Measurements from ENCODE around the gene DMD.

Gene DMD

DNA sequence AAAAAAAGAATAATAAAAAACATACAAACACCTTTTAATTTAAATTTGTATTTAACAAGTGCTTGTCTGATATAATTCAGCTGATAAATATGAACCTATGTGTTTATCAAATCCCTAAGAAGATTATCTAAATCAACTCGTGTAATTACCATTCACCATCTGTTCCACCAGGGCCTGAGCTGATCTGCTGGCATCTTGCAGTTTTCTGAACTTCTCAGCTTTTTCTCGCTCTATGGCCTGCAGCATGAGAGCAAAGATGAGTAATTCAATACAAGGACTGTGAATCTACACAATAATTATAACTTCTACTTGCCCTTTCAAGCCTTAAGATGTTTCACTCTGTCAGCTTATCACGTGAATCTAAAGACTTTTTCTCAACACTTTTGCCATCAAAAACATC, 709.7 kb downstream of the DMD start:
- no peak for DNase-seq (ENCODE audit: low read depth, low spot score)

DNA sequence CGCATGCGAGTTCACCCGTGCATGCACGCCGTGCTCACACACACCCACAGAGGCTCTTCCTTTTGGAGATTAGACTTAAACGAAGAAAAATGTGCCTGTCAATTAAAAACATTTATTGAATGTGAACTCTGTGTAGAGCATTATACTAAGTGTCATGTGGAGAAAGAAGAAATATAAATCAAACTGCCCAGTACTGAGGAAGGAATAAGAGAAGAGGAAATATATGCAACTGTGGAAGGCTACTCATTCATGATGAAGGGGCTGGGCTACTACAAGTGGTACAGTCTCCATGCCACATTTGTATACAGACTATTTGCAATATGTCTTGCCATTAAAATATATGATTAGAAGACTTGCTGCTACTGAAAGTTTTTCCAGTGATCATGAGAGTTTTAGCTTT, 714.7 kb downstream of the DMD start:
- no peak for DNase-seq (ENCODE audit: low read depth, low spot score)

GRCh38 chrX:32495855-32496254, 715.5 kb downstream of the DMD start:
- no peak for DNase-seq (ENCODE audit: low read depth, low spot score)

DNA sequence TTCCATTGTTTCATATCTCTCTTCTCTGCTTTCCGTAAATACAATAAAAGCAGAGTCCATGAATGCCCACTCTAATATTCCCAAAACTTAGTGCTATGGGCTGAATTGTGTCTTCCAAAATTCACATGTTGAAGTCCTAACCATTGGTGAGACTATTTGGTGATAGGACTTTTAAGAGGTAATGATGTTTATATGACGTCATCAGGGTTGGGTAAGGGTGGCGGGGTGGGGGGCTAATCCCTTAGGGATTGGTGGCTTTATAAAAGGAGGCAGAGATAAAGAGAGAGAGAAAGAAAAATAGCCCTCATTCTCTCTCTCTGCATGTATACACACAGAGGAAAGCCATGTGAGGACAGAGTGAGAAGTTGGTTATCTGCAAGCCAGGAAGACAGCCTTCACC, 722.2 kb downstream of the DMD start:
- no peak for DNase-seq (ENCODE audit: low read depth, low spot score)

DNA sequence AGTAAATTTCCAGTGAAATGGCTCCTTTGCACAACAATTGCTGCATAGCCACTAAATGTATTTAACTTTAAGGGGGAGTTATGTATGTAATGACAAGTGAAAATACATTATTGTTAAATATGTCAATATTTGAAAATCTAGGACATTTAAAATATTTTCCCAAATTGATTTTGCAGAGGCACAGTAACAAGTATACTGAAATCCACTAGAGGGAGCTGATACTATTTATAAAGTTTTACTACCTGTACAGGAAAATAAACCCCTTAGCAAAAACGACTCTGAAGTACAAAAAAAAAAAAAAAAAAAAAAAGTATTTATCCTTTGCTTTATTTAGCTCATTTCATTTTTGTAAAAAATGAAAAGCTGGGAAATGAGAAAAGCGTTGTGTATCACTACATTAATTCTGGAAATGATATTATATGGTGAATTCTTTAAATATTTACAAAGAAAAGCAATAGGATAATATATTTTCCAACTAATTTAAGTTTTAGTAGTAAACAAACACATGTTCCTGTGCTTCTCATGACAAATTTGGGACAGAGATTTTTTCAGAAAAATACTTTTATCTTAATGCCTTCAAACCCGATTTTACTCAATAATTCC, 727.7 kb downstream of the DMD start:
- no peak for DNase-seq (ENCODE audit: low read depth, low spot score)

DNA sequence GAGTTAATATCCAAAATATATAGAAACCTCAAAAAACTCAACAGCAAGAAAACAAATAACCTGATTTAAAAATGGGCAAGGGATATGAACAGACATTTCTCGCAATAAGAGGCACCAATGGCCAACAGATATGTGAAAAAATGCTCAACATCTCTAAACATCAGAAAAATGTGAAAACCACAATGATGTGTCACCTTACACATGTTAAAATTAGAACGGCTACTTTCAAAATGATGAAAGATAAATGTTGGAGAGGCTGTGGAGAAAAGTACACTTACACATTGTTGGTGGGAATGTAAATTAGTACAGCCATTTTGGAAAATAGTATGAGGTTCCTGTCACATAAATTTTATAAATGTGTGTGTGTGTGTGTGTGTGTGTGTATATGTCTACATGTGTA, 731.3 kb downstream of the DMD start:
- DNase-seq (ENCODE audit: low read depth, low spot score) = no peak

- no peak for DNase-seq (ENCODE audit: low read depth, low spot score)
Measured at GRCh38 chrX:32472364-32472763, 739.0 kb downstream of the DMD start.

DNA sequence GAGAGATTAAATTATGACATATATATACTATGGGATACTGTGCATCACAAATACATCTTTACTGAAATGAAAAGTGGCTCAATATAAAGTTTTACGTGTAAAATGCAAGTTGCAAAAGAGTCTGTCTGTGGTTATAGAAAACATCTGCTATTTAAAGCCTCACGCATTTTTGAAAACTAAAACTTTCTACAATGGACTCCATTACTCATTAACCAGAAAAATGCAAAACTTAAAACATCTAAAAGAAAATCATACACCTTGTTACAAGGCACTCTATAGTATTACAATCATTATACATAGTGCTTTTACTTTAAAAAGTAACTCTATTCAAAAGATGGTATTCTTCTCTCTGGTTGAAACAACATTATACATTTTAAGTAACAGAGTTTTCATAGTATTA, 755.6 kb downstream of the DMD start:
- DNase-seq (ENCODE audit: low read depth, low spot score) = no peak

- no peak for DNase-seq (ENCODE audit: low read depth, low spot score)
Measured at GRCh38 chrX:32451954-32452695, 759.2 kb downstream of the DMD start.

DNA sequence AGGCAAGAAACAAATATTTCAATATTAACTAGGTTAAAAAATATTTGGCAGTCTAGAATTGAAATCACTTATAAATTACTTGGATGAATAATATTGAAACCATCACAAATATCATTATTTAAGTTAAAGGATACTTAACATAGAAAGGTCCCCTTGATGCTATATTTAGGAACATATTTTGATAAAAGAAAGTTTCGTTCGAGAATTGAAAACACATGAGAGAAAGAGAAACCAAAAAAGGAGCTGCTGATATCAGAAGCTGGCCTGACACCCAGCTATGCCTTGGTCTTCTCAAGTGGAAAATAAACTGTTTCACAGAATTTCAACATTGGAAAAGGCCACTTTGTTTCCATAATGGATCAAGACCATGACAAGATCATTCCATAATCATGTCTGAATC, 762.4 kb downstream of the DMD start:
- DNase-seq (ENCODE audit: low read depth, low spot score) = no peak

- no peak for DNase-seq (ENCODE audit: low read depth, low spot score)
Measured at GRCh38 chrX:32448320-32448719, 763.0 kb downstream of the DMD start.

- DNase-seq (ENCODE audit: low read depth, low spot score) = no peak
Measured at GRCh38 chrX:32447640-32448039, 763.7 kb downstream of the DMD start.

DNA sequence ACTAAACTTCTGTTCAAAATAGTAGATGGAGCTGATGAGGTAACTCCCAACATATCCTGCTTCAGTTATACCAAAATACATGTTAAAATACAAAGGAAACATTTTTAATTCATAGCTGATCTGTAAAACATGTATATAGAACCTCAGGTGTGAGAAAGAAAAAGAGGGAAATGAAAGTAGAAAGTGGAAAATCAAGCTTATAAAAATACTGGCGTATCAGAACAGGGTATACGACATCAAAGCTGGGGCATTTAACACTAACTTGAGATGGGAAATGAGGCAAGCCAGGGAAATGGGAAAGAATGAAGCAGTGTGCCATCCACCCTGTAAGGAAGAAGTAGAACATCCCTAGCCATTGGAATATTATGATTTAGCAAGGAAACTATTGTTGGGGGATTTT, 767.5 kb downstream of the DMD start:
- DNase-seq (ENCODE audit: low read depth, low spot score) = no peak

DNA sequence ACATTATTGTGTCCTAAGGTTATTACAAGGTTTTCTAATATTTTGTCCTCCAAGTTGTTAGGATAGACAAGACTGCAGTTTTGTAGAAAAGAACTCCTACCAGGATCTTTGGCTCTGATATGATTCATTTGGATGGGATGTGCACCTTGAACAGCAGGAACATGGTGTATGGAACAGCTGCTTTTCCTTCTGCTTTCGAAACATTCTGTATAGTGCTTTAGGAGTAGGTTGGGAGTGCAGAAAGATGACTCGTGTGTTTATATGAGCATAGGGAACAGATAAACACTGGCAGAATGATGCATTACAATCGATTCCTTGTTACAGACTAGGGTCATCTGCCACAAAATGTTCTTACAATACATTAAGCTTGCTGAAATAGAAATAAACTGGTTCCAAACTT, 790.1 kb downstream of the DMD start:
- peak; percentile 0 for DNase-seq (ENCODE audit: low read depth, low spot score)

GRCh38 chrX:32408389-32408788, 803.0 kb downstream of the DMD start:
- no peak for DNase-seq (ENCODE audit: low read depth, low spot score)

GRCh38 chrX:32397562-32398216, 813.7 kb downstream of the DMD start:
- DNase-seq (ENCODE audit: low read depth, low spot score) = no peak

- no peak for DNase-seq (ENCODE audit: low read depth, low spot score)
Measured at GRCh38 chrX:32395878-32396277, 815.5 kb downstream of the DMD start.

GRCh38 chrX:32392655-32393054, 818.7 kb downstream of the DMD start:
- no peak for DNase-seq (ENCODE audit: low read depth, low spot score)

GRCh38 chrX:32370456-32371205, 840.7 kb downstream of the DMD start:
- DNase-seq (ENCODE audit: low read depth, low spot score) = no peak

DNA sequence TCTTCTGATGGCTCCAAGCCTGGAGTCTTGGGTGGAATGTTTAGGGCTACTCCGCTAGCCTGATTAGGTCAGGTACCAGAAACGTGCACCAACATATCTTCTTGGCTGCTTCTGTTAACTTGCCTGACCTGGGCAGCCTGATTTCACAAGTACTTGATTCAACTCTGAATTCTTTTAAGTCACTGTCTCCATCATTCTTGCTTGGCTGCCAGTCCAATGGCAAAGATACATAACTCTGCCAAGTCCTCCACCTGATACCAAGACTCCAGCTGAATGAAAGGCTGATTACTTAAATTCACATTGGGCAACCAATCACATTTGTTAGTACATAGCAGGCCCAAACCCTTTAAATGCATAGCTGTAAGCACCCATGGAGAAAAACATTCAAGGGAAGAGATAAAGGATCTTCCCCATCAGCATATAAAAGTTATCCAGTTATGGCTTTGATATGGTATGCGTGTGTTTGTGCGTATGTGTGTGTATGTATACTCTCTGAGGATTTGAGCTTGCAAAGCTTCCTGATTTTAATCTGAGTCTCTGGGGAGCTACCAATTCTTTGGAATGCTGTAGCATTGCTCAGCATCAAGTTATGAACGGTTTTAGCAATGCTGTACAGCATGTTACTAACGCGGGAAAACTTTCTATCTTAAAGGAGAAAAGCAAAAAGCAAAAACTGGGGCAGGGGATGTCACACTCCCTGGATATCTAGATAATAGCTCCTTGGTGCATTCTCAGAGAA, 917.2 kb downstream of the DMD start:
- DNase-seq (ENCODE audit: low read depth, low spot score) = no peak

DNA sequence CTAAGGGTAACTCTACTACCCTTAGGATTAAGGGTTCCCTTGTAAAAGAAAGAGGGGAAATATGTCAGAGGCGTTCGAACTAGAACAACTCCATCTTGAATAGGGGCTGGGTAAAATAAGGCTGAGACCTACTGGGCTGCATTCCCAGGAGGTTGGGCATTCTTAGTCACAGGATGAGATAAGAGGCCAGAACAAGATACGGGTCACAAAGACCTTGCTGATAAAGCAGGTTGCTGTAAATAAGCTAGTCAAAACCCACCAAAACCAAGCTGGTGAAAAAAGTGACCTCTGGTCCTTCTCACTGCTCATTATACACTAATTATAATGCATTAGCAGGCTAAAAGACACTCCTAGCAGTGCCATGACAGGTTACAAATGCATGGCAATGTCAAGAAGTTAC, 922.0 kb downstream of the DMD start:
- DNase-seq (ENCODE audit: low read depth, low spot score) = no peak

- DNase-seq (ENCODE audit: low read depth, low spot score) = no peak
Measured at GRCh38 chrX:32281853-32282252, 929.5 kb downstream of the DMD start.
